ENCODE results near the gene GATB. TPM values are rescaled to one million over a fixed set of nuclear protein-coding genes. Genes with fewer than 3 reads are reported as not detected.
A peak's percentile ranks its signal among the peaks of the same experiment; 100 is the strongest.

GATB gene
- total and polyA plus RNA-seq, 10 of the 15 experiments (the other 5 are each of a cell fraction or from before 2014, with no cell fraction given), result 20.5 to 37.3 (median 30.5) TPM

- TF ChIP-seq, protein P1, sequence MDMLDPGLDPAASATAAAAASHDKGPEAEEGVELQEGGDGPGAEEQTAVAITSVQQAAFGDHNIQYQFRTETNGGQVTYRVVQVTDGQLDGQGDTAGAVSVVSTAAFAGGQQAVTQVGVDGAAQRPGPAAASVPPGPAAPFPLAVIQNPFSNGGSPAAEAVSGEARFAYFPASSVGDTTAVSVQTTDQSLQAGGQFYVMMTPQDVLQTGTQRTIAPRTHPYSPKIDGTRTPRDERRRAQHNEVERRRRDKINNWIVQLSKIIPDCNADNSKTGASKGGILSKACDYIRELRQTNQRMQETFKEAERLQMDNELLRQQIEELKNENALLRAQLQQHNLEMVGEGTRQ (IDR thresholded peaks at IDR 0.05; ENCODE audit: borderline replicate concordance, low read depth, low read length), result no peak
- no peak for TF ChIP-seq RELA (IDR thresholded peaks at IDR 0.05; ENCODE audit: borderline replicate concordance, partially characterized antibody)
- TF ChIP-seq NFYB (IDR thresholded peaks at IDR 0.05; ENCODE audit: insufficient read depth, low read depth, low read length), result no peak
- no peak for TF ChIP-seq KLF5 (IDR thresholded peaks at IDR 0.05; ENCODE audit: partially characterized antibody)
- no peak for TF ChIP-seq BCL3 (IDR thresholded peaks at IDR 0.05; ENCODE audit: borderline replicate concordance, insufficient read depth, low read depth, low read length, poor library complexity, severe bottlenecking)
- TF ChIP-seq BCL11A (IDR thresholded peaks at IDR 0.05; ENCODE audit: low read depth, low read length), result no peak
- no peak for TF ChIP-seq MEF2A (IDR thresholded peaks at IDR 0.05; ENCODE audit: insufficient read depth, low read depth, low read length)
These were observed 16.7 kb upstream of the GATB start (continued) for GRCh38 chr4:151777471-151777870.

DNA sequence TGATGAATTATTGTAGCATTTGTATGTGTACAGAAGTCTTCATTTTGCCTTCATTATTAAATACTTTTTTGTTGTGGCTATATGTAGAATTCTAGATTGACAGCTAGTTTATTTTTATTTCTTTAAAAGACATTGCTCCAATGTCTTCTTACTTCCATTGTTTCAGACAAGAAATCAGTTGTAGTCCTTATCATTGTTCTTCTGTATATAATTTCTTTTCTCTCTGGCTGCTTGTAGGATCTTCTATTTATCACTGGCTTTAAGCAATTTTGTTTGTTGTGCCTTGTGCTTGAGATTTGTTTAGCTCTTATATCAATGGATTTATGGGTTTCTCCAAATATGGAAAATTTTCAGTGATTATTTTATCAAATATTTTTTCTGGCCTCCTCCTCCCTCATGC, 13.5 kb upstream of the GATB start:
- Histone ChIP-seq H3K9me3 (replicated peaks; ENCODE audit: control insufficient read depth, insufficient read depth, low read length) (peaks cover 4% of the 10 kb centered on the region; the same call in 2 of the 3 replicates), H3K27me3 (replicated peaks in 1 of 2; ENCODE audit: control insufficient read depth in 2 of 2, insufficient read depth in 2 of 2, low read length in 1 of 2) (no peaks in the 10 kb centered on the region; a peak in 1 of 4 replicates), H3K9ac (ENCODE audit: control insufficient read depth, insufficient read depth, low read length) (no peak overlapping the region), H3K36me3 (ENCODE audit: control insufficient read depth in 2 of 2, insufficient read depth in 2 of 2, low read length in 1 of 2) (no peaks in the 10 kb centered on the region), H3K27ac (ENCODE audit: control insufficient read depth, insufficient read depth) (no peak overlapping the region), H3K79me2 (ENCODE audit: control insufficient read depth, insufficient read depth, low read length) (no peaks in the 10 kb centered on the region), H4K20me1 (ENCODE audit: control insufficient read depth, insufficient read depth) (no peaks in the 10 kb centered on the region), H2AFZ (ENCODE audit: control insufficient read depth, low read depth, low read length) (no peak overlapping the region), H3K4me3 (no peak overlapping the region), H3K4me1 (ENCODE audit: control insufficient read depth, insufficient read depth, low read length) (no peaks in the 10 kb centered on the region), H3K4me2 (ENCODE audit: control insufficient read depth, insufficient read depth) (no peak overlapping the region)
- no peak for FAIRE-seq
- TF ChIP-seq CBX5 (IDR thresholded peaks at IDR 0.05; ENCODE audit: low read depth), result 0 out of 2 replicates have a peak, but pooled peaks have one; percentile 70
- no peak for TF ChIP-seq ZNF384 (IDR thresholded peaks at IDR 0.05; ENCODE audit: borderline replicate concordance, low read depth, low read length)
- no peak for ATAC-seq
- ChIA-PET SMC1A (ENCODE audit: uncharacterized antibody, unreplicated experiment) (interaction anchor here (0.8 to 1.2 kb wide), 2 partner anchors 21 to 31 kb away, joined by 3 to 4 read pairs; no protein-coding TSS in a partner anchor), RAD21 (ENCODE audit: unreplicated experiment) (no interaction called here), CTCF (no interaction called here), POLR2A (interaction anchor here (1.5 kb wide), 1 partner anchor 10 kb away, joined by 5 read pairs; no protein-coding TSS in a partner anchor)
- BruUV-seq (replicated peaks), result no TSS peak
- in situ Hi-C loops (cut with MboI), result no loop called here
- DNase-seq (ENCODE audit: low read depth, low spot score), result no peak
- intact Hi-C loops (cut with micrococcal nuclease; ENCODE audit: unreplicated experiment), result no loop called here

All from GM12878 (cell line).